Endodermal cell (in vitro differentiated cells): ENCODE data around the gene TYW1B. TPM values are rescaled to one million over a fixed set of nuclear protein-coding genes. Genes with fewer than 3 reads are reported as not detected.
"Not testable (repeated sequence)": the region's sequence is repeated elsewhere in the genome, so short reads cannot be mapped to it uniquely, and the experiment has no call there.

Experiments
- DNase-seq: peaks from one replicate; pipeline ENCODE4 v3.0.0-alpha.2; 2017
- H3K27ac ChIP-seq: 2 replicates; pipeline ENCODE4 v1.5.1; 2013; ENCODE audit warnings: mild to moderate bottlenecking, low read depth, low read length, moderate library complexity
- H3K27me3 ChIP-seq: 2 replicates; pipeline ENCODE4 v1.6.1; 2013; ENCODE audit warnings: mild to moderate bottlenecking, low read length, moderate library complexity; ENCODE audit not compliant: insufficient read depth, control insufficient read depth, poor library complexity, severe bottlenecking
- H3K36me3 ChIP-seq: 2 replicates; pipeline ENCODE4 v1.7.0; 2013; ENCODE audit warnings: mild to moderate bottlenecking, low read length, moderate library complexity; ENCODE audit not compliant: control insufficient read depth, insufficient read depth
- H3K4me1 ChIP-seq: one replicate; pipeline ENCODE4 v1.7.0; 2013; ENCODE audit warnings: low read length; ENCODE audit not compliant: control insufficient read depth, insufficient read depth
- H3K4me3 ChIP-seq: 2 replicates; pipeline ENCODE4 v1.5.1; 2013; ENCODE audit warnings: mild to moderate bottlenecking, low read length, moderate library complexity
- H3K9ac ChIP-seq: 2 replicates; pipeline ENCODE4 v1.6.1; 2013; ENCODE audit warnings: mild to moderate bottlenecking, low read length, moderate library complexity; ENCODE audit not compliant: poor library complexity, severe bottlenecking; ENCODE audit errors: extremely low read depth
- H3K9me3 ChIP-seq: 2 replicates; pipeline ENCODE4 v1.6.1; 2013; ENCODE audit warnings: mild to moderate bottlenecking, low read length, moderate library complexity; ENCODE audit not compliant: control insufficient read depth
- H3K27ac Mint-ChIP-seq: 2 replicates; pipeline ENCODE4 v1.8.0; 2020; ENCODE audit warnings: mixed read lengths
- H3K27me3 Mint-ChIP-seq: 2 replicates; pipeline ENCODE4 v1.8.0; 2021; ENCODE audit warnings: mild to moderate bottlenecking, mixed read lengths; ENCODE audit not compliant: insufficient read depth
- H3K36me3 Mint-ChIP-seq: 2 replicates; pipeline ENCODE4 v1.8.0; 2020; ENCODE audit warnings: low read depth, mixed read lengths
- H3K4me1 Mint-ChIP-seq: 2 replicates; pipeline ENCODE4 v1.8.0; 2020; ENCODE audit warnings: mixed read lengths
- H3K4me3 Mint-ChIP-seq: 2 replicates; pipeline ENCODE4 v1.8.0; 2020; ENCODE audit warnings: mild to moderate bottlenecking, moderate library complexity, mixed read lengths
- H3K9me3 Mint-ChIP-seq: 2 replicates; pipeline ENCODE4 v1.8.0; 2020; ENCODE audit warnings: mild to moderate bottlenecking, mixed read lengths
- WGBS, 2 experiments: methylation state at CpG; one replicate each; pipeline versions ENCODE4 v1.1.5 to v1.1.7; 2013; ENCODE audit warnings: missing lambda C conversion rate in 2 of 2, mixed read lengths in 1 of 2; ENCODE audit not compliant: insufficient coverage in 1 of 2, insufficient read length in 1 of 2; 5-methylcytosine and 5-hydroxymethylcytosine counted together
- total RNA-seq, 2 donors: library from RNA; stranded (reverse); fragmentation: NEBNext Ultra II Directional in 1 of 2; extraction: Animal tissue kit (Norgen Biotek cat#: 25700) in 1 of 2; gene quantifications; 2 replicates in 1 of 2; 3 replicates in 1 of 2; pipeline ENCODE4 v1.2.1, GENCODE V29; 2021
- TF ChIP-seq, protein P1 (sequence below): fragments of 200-600 bp; sonication (generic); conservative IDR thresholded peaks from 2 replicates; pipeline ENCODE4 v1.5.0; 2021; ENCODE audit warnings: antibody characterized with exemption, mild to moderate bottlenecking

The TYW1B gene
- total RNA-seq, 2 donors from 2014 or later = 3.7 to 3.9 TPM

DNA sequence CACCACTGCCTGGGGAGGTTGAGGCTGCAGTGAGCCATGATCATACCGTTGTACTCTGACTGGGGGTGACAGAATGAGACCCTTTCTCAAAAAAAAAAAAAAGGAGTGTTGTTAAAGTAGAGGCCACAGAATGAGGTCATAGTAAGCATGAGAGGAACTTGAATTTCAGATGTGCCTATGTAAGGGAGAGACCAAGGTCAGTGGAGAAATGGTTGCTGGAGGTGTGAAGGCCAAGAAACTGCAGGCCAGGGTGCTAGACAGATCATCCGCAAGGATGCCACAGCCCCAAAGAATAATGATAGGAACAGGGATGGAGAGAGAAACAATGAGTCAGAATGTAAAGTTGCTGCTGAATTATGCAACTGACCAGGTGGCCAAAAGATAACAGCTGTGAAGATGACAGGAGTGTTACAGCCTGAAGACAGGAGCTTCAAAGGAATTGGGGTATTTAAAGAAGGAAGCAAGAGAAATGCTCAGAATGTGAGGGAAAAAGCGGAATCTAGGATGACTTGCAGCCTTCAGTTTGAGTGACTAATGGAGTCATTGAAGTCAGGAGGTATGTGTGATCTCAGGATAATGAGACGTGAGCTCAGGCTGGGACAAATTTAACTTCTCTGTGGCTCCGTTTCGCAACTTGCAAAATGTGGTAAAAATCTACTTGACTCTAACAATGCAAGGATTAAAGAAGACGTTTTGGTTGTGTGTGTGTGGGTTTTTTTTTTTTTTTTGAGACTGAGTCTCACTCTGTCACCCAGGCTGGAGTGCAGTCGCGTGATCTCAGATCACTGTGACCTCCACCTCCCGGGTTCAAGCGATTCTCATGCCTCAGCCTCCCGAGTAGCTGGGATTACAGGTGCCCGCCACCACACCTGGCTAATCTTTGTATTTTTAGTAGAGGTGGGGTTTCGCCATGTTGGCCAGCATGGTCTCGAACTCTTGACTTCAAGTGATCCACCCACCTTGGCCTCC is 22.2 kb downstream of the TYW1B start:
- H3K9me3 ChIP-seq = no peaks in the 10 kb centered on the region
- no peak overlapping the region for H3K4me3 ChIP-seq
- H3K36me3 Mint-ChIP-seq = peaks cover 45% of the 10 kb centered on the region
- no peaks in the 10 kb centered on the region for H3K9me3 Mint-ChIP-seq
- H3K27ac ChIP-seq = no peak overlapping the region
- H3K9ac ChIP-seq = no peak overlapping the region
- H3K4me3 Mint-ChIP-seq = no peak overlapping the region
- peak; percentile 57 for DNase-seq
- no peaks in the 10 kb centered on the region for H3K4me1 ChIP-seq
- TF ChIP-seq, protein P1, sequence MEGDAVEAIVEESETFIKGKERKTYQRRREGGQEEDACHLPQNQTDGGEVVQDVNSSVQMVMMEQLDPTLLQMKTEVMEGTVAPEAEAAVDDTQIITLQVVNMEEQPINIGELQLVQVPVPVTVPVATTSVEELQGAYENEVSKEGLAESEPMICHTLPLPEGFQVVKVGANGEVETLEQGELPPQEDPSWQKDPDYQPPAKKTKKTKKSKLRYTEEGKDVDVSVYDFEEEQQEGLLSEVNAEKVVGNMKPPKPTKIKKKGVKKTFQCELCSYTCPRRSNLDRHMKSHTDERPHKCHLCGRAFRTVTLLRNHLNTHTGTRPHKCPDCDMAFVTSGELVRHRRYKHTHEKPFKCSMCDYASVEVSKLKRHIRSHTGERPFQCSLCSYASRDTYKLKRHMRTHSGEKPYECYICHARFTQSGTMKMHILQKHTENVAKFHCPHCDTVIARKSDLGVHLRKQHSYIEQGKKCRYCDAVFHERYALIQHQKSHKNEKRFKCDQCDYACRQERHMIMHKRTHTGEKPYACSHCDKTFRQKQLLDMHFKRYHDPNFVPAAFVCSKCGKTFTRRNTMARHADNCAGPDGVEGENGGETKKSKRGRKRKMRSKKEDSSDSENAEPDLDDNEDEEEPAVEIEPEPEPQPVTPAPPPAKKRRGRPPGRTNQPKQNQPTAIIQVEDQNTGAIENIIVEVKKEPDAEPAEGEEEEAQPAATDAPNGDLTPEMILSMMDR = no peak
- 88 to 93% methylated on average over 5 to 15 of the region's 15 CpGs for WGBS, 2 experiments
- H3K27me3 ChIP-seq = no peaks in the 10 kb centered on the region
- H3K27me3 Mint-ChIP-seq = no peaks in the 10 kb centered on the region
- no peak overlapping the region for H3K27ac Mint-ChIP-seq
- H3K4me1 Mint-ChIP-seq = peaks cover 4% of the 10 kb centered on the region
- H3K36me3 ChIP-seq = peaks cover 18% of the 10 kb centered on the region

DNA sequence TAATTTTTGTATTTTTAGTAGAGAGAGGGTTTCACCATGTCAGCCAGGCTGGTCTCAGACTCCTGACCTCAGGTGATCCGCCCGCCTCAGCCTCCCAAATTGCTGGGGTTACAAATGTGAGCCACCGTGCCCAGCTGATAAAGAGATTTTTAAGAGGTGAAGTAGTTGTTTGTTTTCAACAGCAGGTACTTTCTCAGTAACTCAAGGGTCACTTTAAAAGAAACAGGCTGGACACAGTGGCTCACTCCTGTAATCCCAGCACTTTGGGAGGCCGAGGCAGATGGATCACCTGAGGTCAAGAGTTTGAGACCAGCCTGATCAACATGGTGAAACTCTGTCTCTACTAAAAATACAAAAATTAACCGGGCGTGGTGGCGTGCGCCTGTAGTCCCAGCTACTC is 24.2 kb downstream of the TYW1B start:
- H3K4me3 Mint-ChIP-seq, H3K9me3 ChIP-seq, H3K4me3 ChIP-seq, H3K9ac ChIP-seq, H3K4me1 Mint-ChIP-seq, H3K27me3 ChIP-seq, H3K4me1 ChIP-seq, H3K27me3 Mint-ChIP-seq, H3K9me3 Mint-ChIP-seq, DNase-seq, H3K27ac ChIP-seq, H3K27ac Mint-ChIP-seq: not testable (repeated sequence)
- H3K36me3 ChIP-seq = peaks cover 18% of the 10 kb centered on the region
- peaks cover 42% of the 10 kb centered on the region for H3K36me3 Mint-ChIP-seq
- WGBS, 2 experiments = 96 to 100% methylated on average over 1 to 8 of the region's 8 CpGs

DNA sequence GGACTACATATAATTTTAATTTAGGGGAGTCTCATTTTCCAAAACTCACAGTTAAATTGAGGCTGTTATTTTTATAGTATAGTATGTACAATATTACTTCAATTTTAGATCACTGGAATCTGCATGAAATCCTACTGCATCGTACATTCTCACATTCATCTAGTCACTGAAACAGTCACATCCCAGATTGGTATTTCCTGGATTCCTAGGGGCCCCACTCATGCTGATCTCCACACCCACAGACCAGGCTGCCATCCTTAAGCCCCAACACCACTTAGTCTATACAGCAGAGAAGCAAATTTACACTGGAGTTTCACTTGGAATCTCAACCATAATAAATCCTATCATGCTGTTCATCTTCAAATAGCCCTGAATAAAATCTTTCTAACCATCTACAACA is 26.4 kb downstream of the TYW1B start:
- H3K9ac ChIP-seq, H3K4me3 ChIP-seq, H3K4me1 ChIP-seq, H3K27ac Mint-ChIP-seq, H3K9me3 ChIP-seq, H3K27ac ChIP-seq, H3K27me3 ChIP-seq, DNase-seq, H3K4me3 Mint-ChIP-seq, H3K27me3 Mint-ChIP-seq, H3K4me1 Mint-ChIP-seq: not testable (repeated sequence)
- Mint-ChIP-seq H3K9me3 (peaks cover 10% of the 10 kb centered on the region), H3K36me3 (peaks cover 48% of the 10 kb centered on the region)
- 63% methylated on average over 1 of the region's 1 CpG; no CpG with 5 or more reads in 1 of the 2 experiments for WGBS, 2 experiments
- H3K36me3 ChIP-seq = peaks cover 22% of the 10 kb centered on the region

- peaks cover 47% of the 10 kb centered on the region for H3K36me3 Mint-ChIP-seq
- WGBS, 2 experiments = 100% methylated on average over 2 of the region's 2 CpGs
Observed at GRCh38 chr7:72795401-72795800, 32.6 kb downstream of the TYW1B start.

More at GRCh38 chr7:72795401-72795800, 32.6 kb downstream of the TYW1B start:
- not testable (repeated sequence) for H3K27ac ChIP-seq, H3K36me3 ChIP-seq, H3K4me1 ChIP-seq, DNase-seq, H3K4me3 ChIP-seq, H3K27me3 ChIP-seq, H3K9me3 ChIP-seq, H3K4me1 Mint-ChIP-seq, H3K27me3 Mint-ChIP-seq, H3K27ac Mint-ChIP-seq, H3K4me3 Mint-ChIP-seq, H3K9ac ChIP-seq
- H3K9me3 Mint-ChIP-seq = peaks cover 10% of the 10 kb centered on the region
